Erythroblast (primary cell): Measurements from ENCODE around the gene CDC45.

Source experiments
- GATA1 ChIP-seq: IDR thresholded peaks from 2 replicates; pipeline ENCODE4 v1.6.1; 2011; ENCODE audit warnings: low read depth, mild to moderate bottlenecking, control low read depth, low read length, moderate library complexity
- POLR2A ChIP-seq: IDR thresholded peaks from 2 replicates; pipeline ENCODE4 v1.6.1; 2011; ENCODE audit warnings: mild to moderate bottlenecking, low read length

GRCh38 chr22:19550382-19550781, 70.7 kb downstream of the CDC45 start:
- no peak for TF ChIP-seq POLR2A
- TF ChIP-seq GATA1 = no peak
